ENCODE data around the gene ILDR1. TPM values are rescaled to one million over a fixed set of nuclear protein-coding genes. Genes with fewer than 3 reads are reported as not detected.

ILDR1 gene
- total RNA-seq, 4 donors from 2014 or later = 1.9 TPM; not detected in 3

GRCh38 chr3:121995161-121996137 lies 26.6 kb downstream of the ILDR1 start:
- Histone ChIP-seq H3K4me3 (no peak overlapping the region), H3K27me3 (no peaks in the 10 kb centered on the region), H3K27ac (no peak overlapping the region), H3K36me3 (no peaks in the 10 kb centered on the region), H3K4me1 (no peaks in the 10 kb centered on the region), H3K9me3 (no peaks in the 10 kb centered on the region)
- TF ChIP-seq POLR2A (IDR thresholded peaks at IDR 0.05) (no peak), CTCF (IDR thresholded peaks at IDR 0.05) (no peak)
- DNase-seq = no peak
- intact Hi-C loops (cut with DNase I; ENCODE audit: low total_unique reads) = no loop called here

- Histone ChIP-seq H3K27me3 (no peaks in the 10 kb centered on the region), H3K4me3 (no peak overlapping the region), H3K27ac (no peak overlapping the region), H3K9me3 (no peaks in the 10 kb centered on the region), H3K36me3 (no peaks in the 10 kb centered on the region), H3K4me1 (no peaks in the 10 kb centered on the region)
- intact Hi-C loops (cut with DNase I; ENCODE audit: low total_unique reads) = no loop called here
- no peak for TF ChIP-seq POLR2A (IDR thresholded peaks at IDR 0.05)
- DNase-seq = no peak
These were observed 27.5 kb downstream of the ILDR1 start for GRCh38 chr3:121994551-121994950.

- intact Hi-C loops (cut with DNase I; ENCODE audit: low total_unique reads) = no loop called here
- Histone ChIP-seq H3K27me3 (no peaks in the 10 kb centered on the region), H3K9me3 (no peaks in the 10 kb centered on the region), H3K27ac (no peak overlapping the region), H3K36me3 (no peaks in the 10 kb centered on the region), H3K4me1 (no peaks in the 10 kb centered on the region), H3K4me3 (no peak overlapping the region)
- no peak for DNase-seq
- TF ChIP-seq CTCF (IDR thresholded peaks at IDR 0.05) (no peak), POLR2A (IDR thresholded peaks at IDR 0.05) (no peak)
These were observed 29.2 kb downstream of the ILDR1 start for GRCh38 chr3:121992601-121993560.

GRCh38 chr3:121989943-121990342 lies 32.1 kb downstream of the ILDR1 start:
- H3K4me3 ChIP-seq = no peak overlapping the region
- no peaks in the 10 kb centered on the region for H3K4me1 ChIP-seq
- H3K27ac ChIP-seq = no peak overlapping the region
- DNase-seq = no peak
- no peaks in the 10 kb centered on the region for H3K36me3 ChIP-seq
- TF ChIP-seq POLR2A (IDR thresholded peaks at IDR 0.05) (no peak), CTCF (IDR thresholded peaks at IDR 0.05) (no peak)
- intact Hi-C loops (cut with DNase I; ENCODE audit: low total_unique reads) = no loop called here
- H3K9me3 ChIP-seq = no peaks in the 10 kb centered on the region
- no peaks in the 10 kb centered on the region for H3K27me3 ChIP-seq

- no peak for TF ChIP-seq POLR2A (IDR thresholded peaks at IDR 0.05)
- TF ChIP-seq CTCF (IDR thresholded peaks at IDR 0.05) = no peak
- DNase-seq = no peak
- no peaks in the 10 kb centered on the region for H3K36me3 ChIP-seq
- intact Hi-C loops (cut with DNase I; ENCODE audit: low total_unique reads) = no loop called here
- H3K27ac ChIP-seq = no peak overlapping the region
- no peaks in the 10 kb centered on the region for H3K27me3 ChIP-seq
- no peak overlapping the region for H3K4me3 ChIP-seq
- no peaks in the 10 kb centered on the region for H3K4me1 ChIP-seq
- H3K9me3 ChIP-seq = peaks cover 0 to 3% of the 10 kb centered on the region in 2 donors
These were observed 33.9 kb downstream of the ILDR1 start for GRCh38 chr3:121988146-121988545.

Measured in uterus (tissue), 4 donors.